Activated CD8-positive, alpha-beta memory T cell treated with anti-CD3 and anti-CD28 coated beads, Interleukin-2, amount 50 U/mL, for 24 hours (primary cell): Measurements from ENCODE around the gene ADM2.

Experiments used
- DNase-seq: peaks from one replicate; pipeline ENCODE4 v3.0.0-alpha.2; 2020; ENCODE audit errors: extremely low read depth

The ADM2 gene

GRCh38 chr22:50467341-50467740, 14.0 kb upstream of the ADM2 start:
- DNase-seq, result no peak

GRCh38 chr22:50467773-50468440, 13.4 kb upstream of the ADM2 start:
- DNase-seq, result no peak

- no peak for DNase-seq
Observed at GRCh38 chr22:50468626-50469025, 12.7 kb upstream of the ADM2 start.

- peak; percentile 88 for DNase-seq
Observed at GRCh38 chr22:50469377-50470305, 11.7 kb upstream of the ADM2 start.

GRCh38 chr22:50470491-50470890, 10.9 kb upstream of the ADM2 start:
- no peak for DNase-seq

GRCh38 chr22:50471197-50471847, 10.0 kb upstream of the ADM2 start:
- no peak for DNase-seq

GRCh38 chr22:50471962-50472361, 9.4 kb upstream of the ADM2 start:
- DNase-seq, result no peak

GRCh38 chr22:50473088-50473487, 8.3 kb upstream of the ADM2 start:
- DNase-seq, result no peak

GRCh38 chr22:50473855-50474671, 7.3 kb upstream of the ADM2 start:
- DNase-seq, result no peak

GRCh38 chr22:50474710-50475651, 6.4 kb upstream of the ADM2 start, which contains the start of gene SBF1:
SBF1 (minus strand) TSS chr22:50475035; CDS start chr22:50474840, 195 bp downstream.
- peak; percentile 69 for DNase-seq

- no peak for DNase-seq
Observed at GRCh38 chr22:50475652-50476002, 5.7 kb upstream of the ADM2 start.

- DNase-seq, result no peak
Observed at GRCh38 chr22:50476868-50477267, 4.5 kb upstream of the ADM2 start.

GRCh38 chr22:50477923-50478322, 3.4 kb upstream of the ADM2 start:
- DNase-seq, result no peak

GRCh38 chr22:50479721-50480120, 1.6 kb upstream of the ADM2 start:
- no peak for DNase-seq

GRCh38 chr22:50481045-50481439, 301 bp upstream of the ADM2 start:
- no peak for DNase-seq

- DNase-seq, result no peak
Observed at GRCh38 chr22:50482107-50483074, 1.0 kb downstream of the ADM2 start.

GRCh38 chr22:50483106-50483505, 1.8 kb downstream of the ADM2 start:
- no peak for DNase-seq

- no peak for DNase-seq
Observed at GRCh38 chr22:50483556-50483955, 2.2 kb downstream of the ADM2 start.
